GM12874 (cell line): ENCODE data around the gene MICOS13.

Experiments
- CTCF ChIP-seq: IDR thresholded peaks from 2 replicates; pipeline ENCODE4 v1.5.1; 2011; ENCODE audit warnings: low read depth, mild to moderate bottlenecking, control low read depth, low read length, moderate library complexity; ENCODE audit not compliant: insufficient read depth

Gene MICOS13

GRCh38 chr19:5645409-5645808 is 34.9 kb downstream of the MICOS13 start:
- no peak for TF ChIP-seq CTCF

DNA sequence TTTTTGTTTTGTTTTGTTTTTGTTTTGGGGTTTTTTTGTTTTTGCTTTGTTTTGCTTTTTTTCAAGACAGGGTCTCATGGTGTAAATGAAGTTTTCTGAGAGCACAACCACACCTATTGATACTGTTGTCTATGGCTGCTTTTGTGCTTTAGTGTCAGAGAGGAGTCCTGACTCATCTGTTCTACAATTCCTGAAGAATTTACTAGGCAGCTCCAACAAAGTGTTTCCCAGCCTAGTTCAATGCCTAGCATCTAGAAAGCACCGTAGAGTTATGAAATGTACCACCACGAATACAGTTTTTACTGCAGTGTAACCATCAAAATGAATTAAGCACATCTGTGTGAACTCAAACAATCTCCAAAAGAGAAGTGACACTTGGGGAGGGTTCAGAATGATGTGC is 36.3 kb downstream of the MICOS13 start:
- no peak for TF ChIP-seq CTCF

DNA sequence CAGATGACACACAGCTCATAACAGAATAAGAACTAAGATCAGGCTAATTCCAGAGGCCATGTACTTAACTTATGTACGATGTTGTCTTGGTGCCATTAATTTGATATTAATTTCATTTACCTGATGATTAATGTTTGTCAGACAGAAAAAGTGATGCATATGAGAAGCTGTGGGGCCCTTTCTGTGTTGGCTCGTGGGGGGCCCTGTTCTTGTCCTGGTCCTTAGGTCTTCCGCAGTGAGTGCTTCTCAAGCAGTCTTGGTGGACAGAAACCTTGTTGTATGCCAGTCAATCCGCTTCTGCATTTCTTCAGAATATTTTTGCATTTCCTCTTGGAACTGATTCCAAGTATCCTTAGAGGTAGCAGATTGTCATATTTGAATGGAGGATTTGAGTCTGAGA is 37.3 kb downstream of the MICOS13 start:
- no peak for TF ChIP-seq CTCF

- TF ChIP-seq CTCF: no peak
Observed at GRCh38 chr19:5642204-5642603, 38.1 kb downstream of the MICOS13 start.

GRCh38 chr19:5641171-5641570 is 39.1 kb downstream of the MICOS13 start:
- no peak for TF ChIP-seq CTCF

DNA sequence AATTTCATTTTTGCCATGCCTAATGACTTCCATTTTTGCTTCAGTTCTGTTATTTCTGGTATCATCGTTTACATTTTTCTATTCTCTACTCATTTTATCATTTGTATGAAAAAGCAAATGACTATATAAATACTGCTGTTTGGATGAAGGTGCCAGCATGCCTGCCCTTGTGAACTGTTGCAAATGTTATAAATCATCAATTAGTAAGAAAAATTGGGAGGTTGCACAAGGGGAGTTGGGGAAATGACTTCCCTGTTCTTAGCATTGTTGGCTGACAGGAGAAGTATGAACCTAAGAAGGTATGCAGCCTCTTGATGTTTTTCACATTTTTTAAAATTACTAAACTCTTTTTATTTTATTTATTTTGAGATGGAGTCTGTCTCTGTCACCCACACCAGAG is 42.3 kb downstream of the MICOS13 start:
- no peak for TF ChIP-seq CTCF

DNA sequence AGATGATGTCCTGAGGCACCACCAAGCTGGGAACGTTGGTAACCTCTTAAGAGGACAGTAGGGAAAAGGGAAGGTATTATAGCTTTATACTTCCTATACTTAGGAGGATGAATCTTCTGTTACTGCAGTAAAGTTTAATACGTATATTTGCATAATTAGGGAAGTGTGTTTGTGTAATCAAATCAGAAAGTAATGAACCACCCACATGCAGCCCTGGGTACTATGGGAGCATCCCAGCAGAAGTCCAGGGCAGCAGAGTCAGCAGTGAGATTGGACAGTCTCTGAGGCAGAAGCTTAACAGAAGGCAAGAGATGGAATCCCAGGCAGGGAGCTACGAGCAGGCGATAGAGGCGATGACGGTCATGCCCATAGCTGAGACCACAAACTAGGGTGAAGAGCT is 44.9 kb downstream of the MICOS13 start:
- TF ChIP-seq CTCF: no peak

DNA sequence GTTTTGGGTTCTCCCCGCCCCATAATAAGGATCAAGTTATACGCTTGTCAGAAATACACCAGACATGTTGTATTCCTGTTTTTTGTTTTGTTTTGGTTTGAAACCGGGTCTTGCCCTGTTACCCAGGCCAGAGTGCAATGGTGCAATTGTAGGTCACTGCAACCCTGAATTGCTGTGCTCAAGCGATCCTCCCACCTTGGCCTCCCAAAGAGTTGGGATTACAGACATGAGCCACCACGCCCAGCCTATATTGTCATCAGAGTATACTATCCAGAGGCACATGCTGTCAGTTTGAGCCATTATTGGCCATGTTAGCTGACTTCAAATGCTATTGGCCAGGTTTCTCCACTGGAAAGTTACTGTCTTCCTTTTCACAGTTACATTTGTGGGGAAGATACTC is 47.7 kb downstream of the MICOS13 start:
- TF ChIP-seq CTCF: no peak
